HCT116 (cell line): ENCODE measurements around the gene DIS3L2. TPM values are rescaled to one million over a fixed set of nuclear protein-coding genes. Genes with fewer than 3 reads are reported as not detected.

ENCODE experiments used
- ATAC-seq: fragments of 200-7000 bp; cut with Tn5 transposase; 2 replicates; pipeline ENCODE4 v1.9.1; 2020; ENCODE audit warnings: mild to moderate bottlenecking, moderate library complexity
- BruUV-seq: library from RNA; stranded (reverse); fragments of 400-500 nt; replicated peaks from 2 replicates; lab custom pipeline; 2021; lab: Mats Ljungman, UMichigan
- CTCF ChIA-PET: fragments of 300-600 bp; sonication (Branson Sonifier 250); formaldehyde crosslinking; loops from one replicate; lab custom pipeline; 2021; ENCODE audit warnings: antibody characterized with exemption; lab: Charles Lee
- POLR2A ChIA-PET: fragments of 300-600, 350-600 bp; sonication (Branson Sonifier 250); formaldehyde crosslinking; loops from one replicate; lab custom pipeline; 2021; ENCODE audit warnings: antibody characterized with exemption; lab: Charles Lee
- RAD21 ChIA-PET, 2 experiments: fragments of 300-600 bp; sonication (Branson Sonifier 250); formaldehyde crosslinking; loops; one replicate each; lab custom pipeline; 2023; ENCODE audit warnings: low total read pairs in 2 of 2; ENCODE audit not compliant: uncharacterized antibody in 2 of 2, unreplicated experiment in 2 of 2, low non-redundant PET in 1 of 2; lab: Charles Lee
- DNase-seq: peaks from one replicate; pipeline ENCODE4 v3.0.0-alpha.2; 2010; ENCODE audit warnings: low read depth, low spot score
- H2AFZ ChIP-seq: fragments of 200-600 bp; shearing (Covaris generic), sonication (generic); 2 replicates; pipeline ENCODE4 v1.6.1; 2017; ENCODE audit warnings: low read depth, mixed run types, mixed read lengths, antibody characterized with exemption, low read length; ENCODE audit not compliant: poor library complexity, severe bottlenecking
- H3K27ac ChIP-seq: 2 replicates; pipeline ENCODE4 v1.5.1; 2012; ENCODE audit warnings: low read depth, low read length
- H3K27me3 ChIP-seq: fragments of 200-600 bp; sonication (generic); 2 replicates; pipeline ENCODE4 v1.6.1; 2016; ENCODE audit warnings: mixed run types, low read length, mixed read lengths; ENCODE audit not compliant: insufficient read depth
- H3K36me3 ChIP-seq, 2 experiments: fragments of 200-500 bp in 1 of 2; fragments of 200-600 bp in 1 of 2; sonication (Bioruptor generic) in 1 of 2; sonication (generic) in 1 of 2; 2 replicates each; pipeline versions ENCODE4 v1.5.1 to v1.6.1; 2014 to 2016; ENCODE audit warnings: low read length in 2 of 2, inconsistent platforms in 1 of 2, mixed read lengths in 1 of 2, mixed run types in 1 of 2; ENCODE audit not compliant: insufficient read depth in 2 of 2, control insufficient read depth in 1 of 2
- H3K4me1 ChIP-seq, 2 experiments: fragments of 200-600 bp in 1 of 2; sonication (generic) in 1 of 2; 2 replicates each; pipeline versions ENCODE4 v1.5.1 to v1.6.1; 2012 to 2017; ENCODE audit warnings: low read length in 2 of 2, inconsistent platforms in 1 of 2, mild to moderate bottlenecking in 1 of 2, mixed read lengths in 1 of 2, mixed run types in 1 of 2, moderate library complexity in 1 of 2; ENCODE audit not compliant: insufficient read depth in 2 of 2, control insufficient read depth in 1 of 2
- H3K4me2 ChIP-seq: fragments of 200-600 bp; sonication (generic); 2 replicates; pipeline ENCODE4 v1.6.1; 2017; ENCODE audit warnings: mixed run types, low read length, mixed read lengths
- H3K4me3 ChIP-seq, 2 experiments: fragments of 200-600 bp in 1 of 2; sonication (generic) in 1 of 2; replicated peaks in 1 of 2; 2 replicates each; pipeline ENCODE4 v1.5.1; 2011 to 2016; ENCODE audit warnings: low read length in 2 of 2, control low read depth in 1 of 2, low read depth in 1 of 2, mild to moderate bottlenecking in 1 of 2, mixed read lengths in 1 of 2, mixed run types in 1 of 2
- H3K79me2 ChIP-seq: fragments of 200-600 bp; sonication (generic); 2 replicates; pipeline ENCODE4 v1.6.1; 2017; ENCODE audit warnings: mild to moderate bottlenecking, mixed run types, low read length, moderate library complexity, mixed read lengths; ENCODE audit not compliant: insufficient read depth
- H3K9ac ChIP-seq: fragments of 200-600 bp; sonication (generic); 2 replicates; pipeline ENCODE4 v1.6.1; 2016; ENCODE audit warnings: low read length, mixed read lengths
- H3K9me2 ChIP-seq: fragments of 200-600 bp; sonication (generic), shearing (Covaris generic); 2 replicates; pipeline ENCODE4 v1.6.1; 2017; ENCODE audit warnings: mixed run types, mild to moderate bottlenecking, moderate library complexity; ENCODE audit not compliant: insufficient read depth
- H3K9me3 ChIP-seq, 2 experiments: fragments of 200-500 bp in 1 of 2; fragments of 200-600 bp in 1 of 2; sonication (Bioruptor generic) in 1 of 2; sonication (generic) in 1 of 2; 2 replicates each; pipeline ENCODE4 v1.6.1; 2014 to 2017; ENCODE audit warnings: low read length in 2 of 2, mixed read lengths in 2 of 2, inconsistent platforms in 1 of 2, low read depth in 1 of 2, mild to moderate bottlenecking in 1 of 2, mixed run types in 1 of 2, moderate library complexity in 1 of 2; ENCODE audit not compliant: control insufficient read depth in 1 of 2, insufficient read depth in 1 of 2
- H4K20me1 ChIP-seq: fragments of 200-600 bp; sonication (generic), shearing (Covaris generic); 2 replicates; pipeline ENCODE4 v1.6.1; 2017; ENCODE audit warnings: mixed run types, mild to moderate bottlenecking, moderate library complexity; ENCODE audit not compliant: insufficient read depth
- CBX3 ChIP-seq: IDR thresholded peaks from 2 replicates; pipeline ENCODE4 v1.6.1; 2012; ENCODE audit warnings: low read depth
- CEBPB ChIP-seq: IDR thresholded peaks from 2 replicates; pipeline ENCODE4 v1.6.1; 2012; ENCODE audit warnings: low read depth
- EGR1 ChIP-seq: IDR thresholded peaks from 2 replicates; pipeline ENCODE4 v1.6.1; 2012; ENCODE audit warnings: low read depth
- ELF1 ChIP-seq: IDR thresholded peaks from 2 replicates; pipeline ENCODE4 v1.6.1; 2012; ENCODE audit warnings: low read depth, borderline replicate concordance
- EZH2 ChIP-seq: fragments of 200-600 bp; sonication (generic); IDR thresholded peaks from 2 replicates; pipeline ENCODE4 v1.6.1; 2017; ENCODE audit warnings: antibody characterized with exemption, mixed run types
- FOSL1 ChIP-seq: IDR thresholded peaks from 2 replicates; pipeline ENCODE4 v1.6.1; 2012; ENCODE audit warnings: low read depth
- JUND ChIP-seq: IDR thresholded peaks from 2 replicates; pipeline ENCODE4 v1.6.1; 2012
- POLR2A ChIP-seq: IDR thresholded peaks from 2 replicates; pipeline ENCODE4 v1.7.0; 2011; ENCODE audit warnings: borderline replicate concordance; ENCODE audit not compliant: insufficient read depth, insufficient read length; ENCODE audit errors: extremely low read depth
- POLR2AphosphoS5 ChIP-seq: IDR thresholded peaks from 2 replicates; pipeline ENCODE4 v1.6.1; 2011; ENCODE audit warnings: mild to moderate bottlenecking, low read depth, low read length, moderate library complexity
- SIN3A ChIP-seq: IDR thresholded peaks from 2 replicates; pipeline ENCODE4 v1.6.1; 2012; ENCODE audit warnings: low read depth
- SP1 ChIP-seq: IDR thresholded peaks from 2 replicates; pipeline ENCODE4 v1.6.1; 2012; ENCODE audit warnings: low read depth
- SRF ChIP-seq: IDR thresholded peaks from 2 replicates; pipeline ENCODE4 v1.6.1; 2012; ENCODE audit warnings: low read depth
- YY1 ChIP-seq: IDR thresholded peaks from 2 replicates; pipeline ENCODE4 v1.6.1; 2011; ENCODE audit warnings: low read length, low read depth, moderate library complexity, mild to moderate bottlenecking; ENCODE audit not compliant: insufficient replicate concordance; ENCODE audit errors: extremely low read depth
- ZFX ChIP-seq: fragments of 450-650 bp; IDR thresholded peaks from 2 replicates; pipeline ENCODE4 v1.6.1; 2017
- ZNF274 ChIP-seq: fragments of 200-500 bp; sonication (Bioruptor generic); IDR thresholded peaks from 2 replicates; pipeline ENCODE4 v1.6.1; 2014; ENCODE audit warnings: mild to moderate bottlenecking, low read depth, low read length, inconsistent platforms
- intact Hi-C: fragments of 100-400 bp; cut with micrococcal nuclease; formaldehyde crosslinking; loops from 2 replicates; pipeline ENCODE4 v1.10.0; 2022
- total RNA-seq: library from RNA; stranded (reverse); gene quantifications from one replicate; pipeline ENCODE4 v1.2.1, GENCODE V29; 2021; ENCODE audit not compliant: unreplicated experiment
- TF ChIP-seq, protein P1 (sequence below), 3 experiments: fragments of 200-600 bp in 1 of 3; sonication (generic) in 1 of 3; IDR thresholded peaks in 2 of 3; conservative IDR thresholded peaks in 1 of 3; 2 replicates each; pipeline ENCODE4 v1.5.1; 2012 to 2017; ENCODE audit warnings: low read depth in 2 of 3, low read length in 2 of 3, antibody characterized with exemption in 1 of 3, borderline replicate concordance in 1 of 3, control low read depth in 1 of 3, mild to moderate bottlenecking in 1 of 3, mixed read lengths in 1 of 3, mixed run types in 1 of 3, moderate library complexity in 1 of 3; ENCODE audit not compliant: insufficient read depth in 1 of 3
- TF ChIP-seq, protein P2 (sequence below): IDR thresholded peaks from 2 replicates; pipeline ENCODE4 v1.6.1; 2012
- TF ChIP-seq, protein P3 (sequence below): IDR thresholded peaks from 2 replicates; pipeline ENCODE4 v1.6.1; 2012; ENCODE audit warnings: low read depth

The DIS3L2 gene
- total RNA-seq, 1 experiment from 2014 or later: 42.5 TPM

DNA sequence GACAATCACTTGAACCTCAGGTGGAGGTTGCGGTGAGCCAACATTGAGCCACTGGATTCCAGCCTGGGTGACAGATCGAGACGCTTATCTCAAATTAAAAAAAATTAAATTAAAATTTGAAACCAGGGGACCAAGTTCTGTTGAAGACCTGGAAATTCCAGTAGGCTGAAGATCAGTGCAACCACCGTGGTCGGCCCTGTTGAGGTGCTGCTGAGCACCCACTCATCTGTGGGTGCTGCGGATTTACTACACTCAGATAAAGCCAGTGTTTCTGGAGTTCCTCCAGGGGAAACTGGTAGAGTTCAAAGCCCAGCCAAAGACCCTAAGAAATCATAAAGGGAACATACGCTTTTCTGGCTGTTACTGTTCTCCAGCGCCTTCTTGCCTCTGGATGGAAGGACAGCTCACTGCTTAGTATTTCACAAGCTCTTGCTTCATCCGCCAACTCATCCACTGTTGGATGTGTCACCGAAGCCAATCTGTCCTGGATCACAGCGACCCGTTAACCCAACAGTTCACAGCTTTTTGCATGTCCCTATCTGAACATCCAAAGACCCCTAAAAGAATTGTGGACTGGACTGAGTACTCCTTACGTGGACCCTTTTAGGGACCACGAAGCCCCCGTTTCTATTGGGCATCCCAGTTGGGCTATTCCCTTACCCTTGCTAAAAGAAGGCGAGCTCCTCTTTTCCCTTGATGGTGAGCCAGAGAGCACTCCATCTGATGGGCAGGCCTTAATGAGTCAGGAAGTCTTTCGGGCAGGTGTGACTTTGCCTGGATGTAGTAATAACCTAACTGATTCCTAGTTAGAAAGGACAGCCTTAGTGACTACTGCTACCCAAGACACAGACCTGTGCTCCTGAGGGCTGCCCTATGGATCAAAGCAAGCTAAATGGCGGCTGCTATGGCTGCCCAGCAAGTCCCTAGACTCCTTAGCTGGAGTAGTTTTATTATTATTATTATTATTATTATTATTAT lies 411.0 kb downstream of the DIS3L2 start:
- Histone ChIP-seq H4K20me1 (no peaks in the 10 kb centered on the region), H3K9me3 (no peaks in the 10 kb centered on the region), H3K4me3 (no peak overlapping the region), H3K4me2 (no peak overlapping the region), H3K9ac (no peak overlapping the region), H3K4me1 (no peaks in the 10 kb centered on the region), H3K36me3 (no peaks in the 10 kb centered on the region), H3K27ac (no peak overlapping the region), H3K79me2 (no peaks in the 10 kb centered on the region), H3K27me3 (no peaks in the 10 kb centered on the region), H3K9me2 (no peaks in the 10 kb centered on the region), H2AFZ (no peak overlapping the region)
- no peak for DNase-seq
- intact Hi-C loops: no loop called here
- TF ChIP-seq EZH2: no peak
- TF ChIP-seq, protein P1, sequence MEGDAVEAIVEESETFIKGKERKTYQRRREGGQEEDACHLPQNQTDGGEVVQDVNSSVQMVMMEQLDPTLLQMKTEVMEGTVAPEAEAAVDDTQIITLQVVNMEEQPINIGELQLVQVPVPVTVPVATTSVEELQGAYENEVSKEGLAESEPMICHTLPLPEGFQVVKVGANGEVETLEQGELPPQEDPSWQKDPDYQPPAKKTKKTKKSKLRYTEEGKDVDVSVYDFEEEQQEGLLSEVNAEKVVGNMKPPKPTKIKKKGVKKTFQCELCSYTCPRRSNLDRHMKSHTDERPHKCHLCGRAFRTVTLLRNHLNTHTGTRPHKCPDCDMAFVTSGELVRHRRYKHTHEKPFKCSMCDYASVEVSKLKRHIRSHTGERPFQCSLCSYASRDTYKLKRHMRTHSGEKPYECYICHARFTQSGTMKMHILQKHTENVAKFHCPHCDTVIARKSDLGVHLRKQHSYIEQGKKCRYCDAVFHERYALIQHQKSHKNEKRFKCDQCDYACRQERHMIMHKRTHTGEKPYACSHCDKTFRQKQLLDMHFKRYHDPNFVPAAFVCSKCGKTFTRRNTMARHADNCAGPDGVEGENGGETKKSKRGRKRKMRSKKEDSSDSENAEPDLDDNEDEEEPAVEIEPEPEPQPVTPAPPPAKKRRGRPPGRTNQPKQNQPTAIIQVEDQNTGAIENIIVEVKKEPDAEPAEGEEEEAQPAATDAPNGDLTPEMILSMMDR (IDR thresholded peaks at IDR 0.05 in 2 of 3, conservative IDR thresholded peaks at IDR 0.05 in 1 of 3; ENCODE audit: borderline replicate concordance in 1 of 3, insufficient read depth in 1 of 3, low read depth in 2 of 3, low read length in 2 of 3): no peak
- TF ChIP-seq JUND: no peak
- TF ChIP-seq CBX3: no peak
- TF ChIP-seq, protein P2, sequence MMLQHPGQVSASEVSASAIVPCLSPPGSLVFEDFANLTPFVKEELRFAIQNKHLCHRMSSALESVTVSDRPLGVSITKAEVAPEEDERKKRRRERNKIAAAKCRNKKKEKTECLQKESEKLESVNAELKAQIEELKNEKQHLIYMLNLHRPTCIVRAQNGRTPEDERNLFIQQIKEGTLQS: no peak
- TF ChIP-seq CEBPB: no peak
- no peak for TF ChIP-seq YY1
- no peak for TF ChIP-seq POLR2AphosphoS5
- TF ChIP-seq SRF: no peak
- no peak for TF ChIP-seq SIN3A
- TF ChIP-seq POLR2A: no peak
- TF ChIP-seq, protein P3, sequence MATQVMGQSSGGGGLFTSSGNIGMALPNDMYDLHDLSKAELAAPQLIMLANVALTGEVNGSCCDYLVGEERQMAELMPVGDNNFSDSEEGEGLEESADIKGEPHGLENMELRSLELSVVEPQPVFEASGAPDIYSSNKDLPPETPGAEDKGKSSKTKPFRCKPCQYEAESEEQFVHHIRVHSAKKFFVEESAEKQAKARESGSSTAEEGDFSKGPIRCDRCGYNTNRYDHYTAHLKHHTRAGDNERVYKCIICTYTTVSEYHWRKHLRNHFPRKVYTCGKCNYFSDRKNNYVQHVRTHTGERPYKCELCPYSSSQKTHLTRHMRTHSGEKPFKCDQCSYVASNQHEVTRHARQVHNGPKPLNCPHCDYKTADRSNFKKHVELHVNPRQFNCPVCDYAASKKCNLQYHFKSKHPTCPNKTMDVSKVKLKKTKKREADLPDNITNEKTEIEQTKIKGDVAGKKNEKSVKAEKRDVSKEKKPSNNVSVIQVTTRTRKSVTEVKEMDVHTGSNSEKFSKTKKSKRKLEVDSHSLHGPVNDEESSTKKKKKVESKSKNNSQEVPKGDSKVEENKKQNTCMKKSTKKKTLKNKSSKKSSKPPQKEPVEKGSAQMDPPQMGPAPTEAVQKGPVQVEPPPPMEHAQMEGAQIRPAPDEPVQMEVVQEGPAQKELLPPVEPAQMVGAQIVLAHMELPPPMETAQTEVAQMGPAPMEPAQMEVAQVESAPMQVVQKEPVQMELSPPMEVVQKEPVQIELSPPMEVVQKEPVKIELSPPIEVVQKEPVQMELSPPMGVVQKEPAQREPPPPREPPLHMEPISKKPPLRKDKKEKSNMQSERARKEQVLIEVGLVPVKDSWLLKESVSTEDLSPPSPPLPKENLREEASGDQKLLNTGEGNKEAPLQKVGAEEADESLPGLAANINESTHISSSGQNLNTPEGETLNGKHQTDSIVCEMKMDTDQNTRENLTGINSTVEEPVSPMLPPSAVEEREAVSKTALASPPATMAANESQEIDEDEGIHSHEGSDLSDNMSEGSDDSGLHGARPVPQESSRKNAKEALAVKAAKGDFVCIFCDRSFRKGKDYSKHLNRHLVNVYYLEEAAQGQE: no peak
- TF ChIP-seq FOSL1: no peak
- TF ChIP-seq SP1: no peak
- no peak for TF ChIP-seq ZFX
- no peak for TF ChIP-seq ELF1
- TF ChIP-seq EGR1: no peak
- no peak for TF ChIP-seq ZNF274
- no peak for ATAC-seq
- ChIA-PET POLR2A (no interaction called here), RAD21 (interaction anchor here in 1 of 2 experiments (0.6 kb wide), 1 partner anchor 133 kb away, joined by 3 read pairs; no protein-coding TSS in a partner anchor), CTCF (interaction anchor here (1.5 kb wide), 1 partner anchor 10 kb away, joined by 4 read pairs; no protein-coding TSS in a partner anchor)
- no TSS peak for BruUV-seq
